ENCODE results near the gene CDK15.

- TF ChIP-seq CTCF (IDR thresholded peaks at IDR 0.05) (no peak), POLR2AphosphoS2 (conservative IDR thresholded peaks at IDR 0.05; ENCODE audit: low read length) (no peak), MAX (IDR thresholded peaks at IDR 0.05) (no peak), EP300 (IDR thresholded peaks at IDR 0.05) (no peak), MAZ (IDR thresholded peaks at IDR 0.05; ENCODE audit: borderline replicate concordance, low read depth, low read length) (no peak), JUNB (IDR thresholded peaks at IDR 0.05) (no peak), KDM5A (IDR thresholded peaks at IDR 0.05) (no peak), REST (IDR thresholded peaks at IDR 0.05) (no peak), MAFK (IDR thresholded peaks at IDR 0.05; ENCODE audit: partially characterized antibody) (no peak), CBX2 (IDR thresholded peaks at IDR 0.05; ENCODE audit: borderline replicate concordance, low read depth) (no peak), NR3C1 (IDR thresholded peaks at IDR 0.05) (no peak), POLR2A (IDR thresholded peaks at IDR 0.05; ENCODE audit: low read length) (no peak)
Observed at GRCh38 chr2:201788371-201788770, 18.0 kb upstream of the CDK15 start.

Data from A549 (cell line).